HepG2 (cell line): ENCODE measurements around the gene MYL12B. TPM values are rescaled to one million over a fixed set of nuclear protein-coding genes. Genes with fewer than 3 reads are reported as not detected.

Experiments used
- EEA1 ChIP-seq: sonication (generic); formaldehyde crosslinking; IDR thresholded peaks from 2 replicates; pipeline ENCODE4 v1.5.1; 2020; ENCODE audit warnings: mild to moderate bottlenecking, missing genetic modification reagents, borderline replicate concordance
- ETV5 ChIP-seq: IDR thresholded peaks from 2 replicates; pipeline ENCODE4 v1.6.1; 2018; ENCODE audit warnings: missing biosample characterization, missing genetic modification reagents, inconsistent platforms, borderline replicate concordance
- FOXP1 ChIP-seq, 2 experiments: fragments of 450-650 bp in 1 of 2; IDR thresholded peaks; 2 replicates each; pipeline ENCODE4 v1.6.1; 2017 to 2018; ENCODE audit warnings: antibody characterized with exemption in 1 of 2
- HNRNPK ChIP-seq: fragments of 200-400 bp; formaldehyde crosslinking; IDR thresholded peaks from 2 replicates; pipeline ENCODE4 v1.6.1; 2018; ENCODE audit warnings: low read length, low read depth, moderate library complexity, mild to moderate bottlenecking; ENCODE audit not compliant: poor library complexity, severe bottlenecking
- HOXA5 ChIP-seq: sonication (generic); formaldehyde crosslinking; IDR thresholded peaks from 2 replicates; pipeline ENCODE4 v1.4.0; 2020; ENCODE audit warnings: missing genetic modification reagents
- JARID2 ChIP-seq: sonication (generic); formaldehyde crosslinking; IDR thresholded peaks from 2 replicates; pipeline ENCODE4 v1.8.1; 2023; ENCODE audit warnings: missing genetic modification reagents, inconsistent platforms; ENCODE audit not compliant: insufficient replicate concordance
- KAT7 ChIP-seq: IDR thresholded peaks from 2 replicates; pipeline ENCODE4 v1.6.1; 2018; ENCODE audit warnings: borderline replicate concordance, missing compliant biosample characterization
- KDM5A ChIP-seq: fragments of 200-600 bp; sonication (generic); IDR thresholded peaks from 2 replicates; pipeline ENCODE4 v1.7.0; 2018; ENCODE audit warnings: antibody characterized with exemption, mild to moderate bottlenecking, low read length, borderline replicate concordance
- MATR3 ChIP-seq: sonication (generic); formaldehyde crosslinking; IDR thresholded peaks from 2 replicates; pipeline ENCODE4 v1.4.0; 2020; ENCODE audit warnings: missing genetic modification reagents
- MTF2 ChIP-seq: sonication (generic); formaldehyde crosslinking; IDR thresholded peaks from 2 replicates; pipeline ENCODE4 v1.5.0; 2020; ENCODE audit warnings: missing genetic modification reagents, borderline replicate concordance
- NR2F2 ChIP-seq: IDR thresholded peaks from 2 replicates; pipeline ENCODE4 v1.6.1; 2012; ENCODE audit warnings: low read depth, inconsistent platforms, borderline replicate concordance
- PHF21A ChIP-seq: sonication (generic); formaldehyde crosslinking; IDR thresholded peaks from 2 replicates; pipeline ENCODE4 v1.5.0; 2020; ENCODE audit warnings: mild to moderate bottlenecking, missing genetic modification reagents
- SUZ12 ChIP-seq: fragments of 150-350 bp; IDR thresholded peaks from 2 replicates; pipeline ENCODE4 v1.6.1; 2014; ENCODE audit warnings: low read depth, low read length
- ZBTB40 ChIP-seq, 2 experiments: fragments of 450-650 bp in 1 of 2; sonication (generic) in 1 of 2; formaldehyde crosslinking in 1 of 2; IDR thresholded peaks; 2 replicates each; pipeline versions ENCODE4 v1.6.1 to v1.8.0; 2016 to 2022; ENCODE audit warnings: antibody characterized with exemption in 1 of 2, mild to moderate bottlenecking in 1 of 2, missing genetic modification reagents in 1 of 2
- ZBTB7B ChIP-seq: sonication (generic); formaldehyde crosslinking; IDR thresholded peaks from 2 replicates; pipeline ENCODE4 v1.4.0; 2020; ENCODE audit warnings: missing genetic modification reagents
- ZNF234 ChIP-seq: sonication (generic); formaldehyde crosslinking; conservative IDR thresholded peaks from 2 replicates; pipeline ENCODE4 v1.5.1; 2020; ENCODE audit warnings: mild to moderate bottlenecking, missing genetic modification reagents
- ZNF556 ChIP-seq: sonication (generic); formaldehyde crosslinking; IDR thresholded peaks from 2 replicates; pipeline ENCODE4 v1.4.0; 2020; ENCODE audit warnings: mild to moderate bottlenecking, missing genetic modification reagents, borderline replicate concordance
- ZNF761 ChIP-seq: sonication (generic); formaldehyde crosslinking; conservative IDR thresholded peaks from 2 replicates; pipeline ENCODE4 v1.4.0; 2020; ENCODE audit warnings: mild to moderate bottlenecking, missing genetic modification reagents
- ZSCAN12 ChIP-seq: sonication (generic); formaldehyde crosslinking; IDR thresholded peaks from 2 replicates; pipeline ENCODE4 v1.9.0; 2021; ENCODE audit warnings: mild to moderate bottlenecking, missing genetic modification reagents
- ZSCAN31 ChIP-seq: sonication (generic); formaldehyde crosslinking; IDR thresholded peaks from 2 replicates; pipeline ENCODE4 v1.5.0; 2020; ENCODE audit warnings: low read depth, mild to moderate bottlenecking, missing genetic modification reagents
- polyA plus RNA-seq, 8 experiments: library from polyadenylated mRNA; depleted of rRNA in 3 of 8; stranded (reverse) in 7 of 8; unstranded in 1 of 8; fragments of >200 nt; fragmentation: Illumina TruSeq in 4 of 8; extraction: Trizol in 4 of 8; gene quantifications; 2 replicates each; pipeline versions ENCODE4 v1.2.1 to v1.2.3, GENCODE V29; 2011 to 2016; ENCODE audit warnings: low read depth in 4 of 8, missing spikeins in 1 of 8, mixed read lengths in 1 of 8; ENCODE audit not compliant: insufficient read depth in 1 of 8
- total RNA-seq, 5 experiments: library from RNA; depleted of rRNA; stranded (reverse); fragments of >200 nt; fragmentation: Illumina TruSeq; extraction: Trizol; gene quantifications; 2 replicates each; pipeline ENCODE4 v1.2.3, GENCODE V29; 2016; ENCODE audit warnings: low read depth in 1 of 5

MYL12B gene
- total and polyA plus RNA-seq, 2 of the 13 experiments (the other 11 are each of a cell fraction or from before 2014, with no cell fraction given), result 265 to 340 TPM

DNA sequence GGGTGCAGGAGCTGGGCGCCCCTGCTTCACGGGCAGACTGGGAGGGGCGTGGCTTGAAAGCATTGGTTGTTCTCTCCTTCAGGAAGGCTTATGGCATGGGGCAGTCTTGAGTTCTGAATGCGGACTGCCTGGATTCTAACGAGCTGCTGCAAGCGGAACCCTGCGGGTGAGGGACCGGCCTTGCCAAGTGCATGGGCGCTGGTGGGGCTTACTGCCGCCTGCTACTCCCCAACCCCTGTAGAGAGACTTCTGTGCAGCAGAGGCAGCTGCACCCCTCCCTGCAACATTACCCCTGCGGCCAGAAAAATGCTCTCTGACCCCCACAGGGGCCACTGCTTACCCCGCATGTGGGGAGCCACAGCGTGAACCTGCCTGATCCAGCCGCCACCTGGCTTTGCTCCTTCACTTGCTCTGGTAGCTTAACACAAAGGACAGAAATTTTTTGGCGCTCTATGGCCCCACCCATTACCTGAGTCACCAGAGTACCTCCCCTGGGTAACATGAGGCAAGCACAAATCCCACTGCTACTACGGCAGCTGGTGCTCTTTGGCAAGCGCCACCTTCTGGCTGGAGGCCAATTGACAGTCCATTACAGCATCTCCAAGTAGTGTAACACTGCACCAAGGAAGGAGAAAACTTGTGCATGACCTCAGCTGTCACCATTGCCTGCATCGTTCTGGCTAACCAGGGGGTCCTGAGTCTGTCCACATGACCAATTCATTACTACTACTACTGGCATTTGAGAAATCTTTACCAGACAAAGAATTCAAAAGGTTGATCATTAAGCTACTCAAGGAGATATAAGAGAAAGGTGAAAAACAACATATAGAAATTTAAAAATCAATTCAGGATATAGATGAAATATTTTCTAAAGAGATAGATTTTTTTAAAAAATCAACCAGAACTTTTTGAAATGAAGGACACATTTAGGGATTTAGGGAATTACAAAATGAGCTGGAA is 35.4 kb downstream of the MYL12B start (continued):
- TF ChIP-seq ZBTB40 (IDR thresholded peaks at IDR 0.05) (no peak), ZBTB40 (CRISPR knock-in tag; IDR thresholded peaks at IDR 0.05) (no peak; the same call in 1 of the 2 replicates), ZNF556 (no peak; the same call in 1 of the 2 replicates), EEA1 (CRISPR knock-in tag) (no peak), ZBTB7B (CRISPR knock-in tag) (0 out of 2 replicates have a peak, but pooled peaks have one; percentile 67), ZSCAN31 (CRISPR knock-in tag) (no peak), MATR3 (CRISPR knock-in tag) (no peak), FOXP1 (IDR thresholded peaks at IDR 0.05) (no peak), FOXP1 (CRISPR knock-in tag; IDR thresholded peaks at IDR 0.05) (0 out of 2 replicates have a peak, but pooled peaks have one; percentile 38), KDM5A (peak; percentile 90), SUZ12 (no peak), HOXA5 (CRISPR knock-in tag) (peak; percentile 57; the same call in 1 of the 2 replicates), PHF21A (CRISPR knock-in tag) (peak; percentile 73), ZNF234 (CRISPR knock-in tag) (no peak), HNRNPK (no peak), JARID2 (no peak), ETV5 (CRISPR knock-in tag) (no peak; the same call in 1 of the 2 replicates), MTF2 (CRISPR knock-in tag) (peak; percentile 63; the same call in 1 of the 2 replicates), ZNF761 (CRISPR knock-in tag) (peak; percentile 45; the same call in 1 of the 2 replicates), KAT7 (CRISPR knock-in tag) (peak; percentile 50; the same call in 1 of the 2 replicates), ZSCAN12 (CRISPR knock-in tag) (no peak), NR2F2 (no peak)
